Measurements from ENCODE around the gene KIF26B.

The KIF26B gene

DNA sequence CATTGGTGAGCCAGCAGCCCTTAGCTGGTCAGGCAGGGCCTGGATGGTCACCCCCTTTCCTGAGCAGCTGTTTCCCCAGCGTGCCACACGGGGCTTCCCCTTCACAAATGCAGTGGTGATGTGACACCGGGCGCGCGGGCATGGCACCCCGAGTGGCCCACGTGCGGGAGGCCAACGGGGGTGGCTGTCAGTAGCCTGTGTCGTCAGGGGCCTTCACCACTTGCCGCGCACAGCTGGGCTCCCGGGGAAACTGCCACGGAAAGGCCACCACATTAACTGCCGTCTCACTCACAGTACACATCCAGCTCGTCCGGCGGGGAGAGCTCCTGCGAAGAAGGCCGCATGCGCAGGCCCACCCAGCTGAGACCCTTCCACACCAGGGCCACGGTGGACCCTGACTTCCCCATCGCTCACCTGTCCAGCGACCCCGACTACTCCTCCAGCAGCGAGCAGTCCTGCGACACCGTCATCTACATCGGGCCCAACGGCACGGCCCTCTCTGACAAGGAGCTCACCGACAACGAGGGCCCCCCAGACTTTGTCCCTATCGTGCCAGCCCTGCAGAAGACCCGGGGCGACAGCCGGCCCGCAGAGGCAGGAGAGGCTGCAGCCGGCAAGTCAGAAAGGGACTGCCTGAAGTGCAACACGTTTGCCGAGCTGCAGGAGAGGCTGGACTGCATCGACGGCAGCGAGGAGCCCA is 530.5 kb downstream of the KIF26B start:
- H3K36me3 ChIP-seq (ENCODE audit: control insufficient read depth, insufficient read depth, low read length, severe bottlenecking), result no peaks in the 10 kb centered on the region
- H3K27me3 ChIP-seq (replicated peaks; ENCODE audit: control insufficient read depth, insufficient read depth, low read length), result no peaks in the 10 kb centered on the region
- no peak overlapping the region for H3K4me3 ChIP-seq (ENCODE audit: low read length)
- DNase-seq (ENCODE audit: low read depth), result no peak
- no peak overlapping the region for H3K9ac ChIP-seq (ENCODE audit: low read length)
- H3K4me1 ChIP-seq (ENCODE audit: control insufficient read depth, insufficient read depth, low read length), result peaks cover 15% of the 10 kb centered on the region
- H3K9me3 ChIP-seq (ENCODE audit: control insufficient read depth, low read length), result no peaks in the 10 kb centered on the region

DNA sequence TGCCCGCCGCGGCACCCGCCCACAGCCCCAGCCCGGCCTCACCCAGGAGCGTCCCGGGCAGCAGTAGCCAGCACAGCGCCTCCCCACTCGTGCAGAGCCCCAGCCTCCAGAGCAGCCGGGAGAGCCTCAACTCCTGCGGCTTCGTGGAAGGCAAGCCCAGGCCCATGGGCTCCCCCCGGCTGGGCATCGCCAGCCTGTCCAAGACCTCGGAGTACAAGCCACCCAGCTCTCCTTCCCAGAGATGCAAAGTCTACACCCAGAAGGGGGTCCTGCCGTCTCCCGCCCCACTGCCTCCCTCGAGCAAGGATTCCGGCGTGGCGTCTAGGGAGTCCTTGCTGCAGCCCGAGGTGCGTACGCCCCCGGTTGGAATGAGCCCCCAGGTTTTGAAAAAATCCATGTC is 531.2 kb downstream of the KIF26B start:
- Histone ChIP-seq H3K27me3 (replicated peaks; ENCODE audit: control insufficient read depth, insufficient read depth, low read length) (no peaks in the 10 kb centered on the region), H3K4me3 (ENCODE audit: low read length) (no peak overlapping the region)
- DNase-seq (ENCODE audit: low read depth), result no peak

DNA sequence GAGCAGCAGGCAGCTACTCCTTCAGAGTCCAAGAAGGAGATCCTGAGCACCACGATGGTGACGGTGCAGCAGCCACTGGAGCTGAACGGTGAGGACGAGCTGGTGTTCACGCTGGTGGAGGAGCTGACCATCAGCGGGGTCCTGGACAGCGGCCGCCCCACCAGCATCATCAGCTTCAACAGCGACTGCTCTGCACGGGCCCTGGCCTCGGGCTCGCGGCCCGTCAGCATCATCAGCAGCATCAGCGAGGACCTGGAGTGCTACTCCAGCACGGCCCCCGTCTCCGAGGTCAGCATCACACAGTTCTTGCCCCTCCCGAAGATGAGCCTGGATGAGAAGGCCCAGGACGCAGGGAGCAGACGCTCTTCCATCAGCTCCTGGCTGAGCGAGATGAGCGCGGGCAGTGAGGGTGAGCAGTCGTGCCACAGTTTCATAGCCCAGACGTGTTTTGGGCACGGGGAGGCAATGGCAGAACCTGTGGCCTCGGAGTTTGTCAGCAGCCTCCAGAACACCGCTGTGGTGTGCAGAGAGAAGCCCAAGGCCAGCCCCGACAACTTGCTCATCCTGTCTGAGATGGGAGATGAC is 531.8 kb downstream of the KIF26B start:
- Histone ChIP-seq H3K27me3 (replicated peaks; ENCODE audit: control insufficient read depth, insufficient read depth, low read length) (no peaks in the 10 kb centered on the region), H3K4me1 (ENCODE audit: control insufficient read depth, insufficient read depth, low read length) (peaks cover 15% of the 10 kb centered on the region), H3K9me3 (ENCODE audit: control insufficient read depth, low read length) (no peaks in the 10 kb centered on the region), H3K36me3 (ENCODE audit: control insufficient read depth, insufficient read depth, low read length, severe bottlenecking) (no peaks in the 10 kb centered on the region), H3K9ac (ENCODE audit: low read length) (no peak overlapping the region), H3K4me3 (ENCODE audit: low read length) (no peak overlapping the region)
- DNase-seq (ENCODE audit: low read depth), result no peak

More for the DNA sequence above, 531.2 kb downstream of the KIF26B start:
- Histone ChIP-seq H3K9me3 (ENCODE audit: control insufficient read depth, low read length) (no peaks in the 10 kb centered on the region), H3K36me3 (ENCODE audit: control insufficient read depth, insufficient read depth, low read length, severe bottlenecking) (no peaks in the 10 kb centered on the region), H3K9ac (ENCODE audit: low read length) (no peak overlapping the region), H3K4me1 (ENCODE audit: control insufficient read depth, insufficient read depth, low read length) (peaks cover 15% of the 10 kb centered on the region)

DNA sequence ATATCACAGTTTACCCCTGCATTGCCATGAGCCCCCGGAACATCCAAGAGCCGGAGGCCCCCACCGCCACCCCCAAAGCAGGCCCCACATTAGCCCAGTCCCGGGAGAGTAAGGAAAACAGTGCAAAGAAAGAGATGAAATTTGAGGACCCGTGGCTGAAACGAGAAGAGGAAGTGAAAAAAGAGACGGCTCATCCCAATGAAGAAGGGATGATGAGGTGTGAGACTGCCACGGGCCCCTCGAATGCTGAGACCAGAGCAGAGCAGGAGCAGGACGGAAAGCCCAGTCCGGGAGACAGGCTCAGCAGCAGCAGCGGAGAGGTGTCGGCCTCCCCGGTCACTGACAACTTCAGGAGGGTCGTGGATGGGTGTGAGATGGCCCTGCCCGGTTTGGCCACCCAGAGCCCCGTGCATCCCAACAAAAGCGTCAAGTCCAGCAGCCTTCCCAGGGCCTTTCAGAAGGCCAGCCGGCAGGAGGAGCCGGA is 532.4 kb downstream of the KIF26B start:
- Histone ChIP-seq H3K9me3 (ENCODE audit: control insufficient read depth, low read length) (no peaks in the 10 kb centered on the region), H3K27me3 (replicated peaks; ENCODE audit: control insufficient read depth, insufficient read depth, low read length) (no peaks in the 10 kb centered on the region), H3K4me3 (ENCODE audit: low read length) (no peak overlapping the region), H3K4me1 (ENCODE audit: control insufficient read depth, insufficient read depth, low read length) (peaks cover 15% of the 10 kb centered on the region), H3K9ac (ENCODE audit: low read length) (no peak overlapping the region), H3K36me3 (ENCODE audit: control insufficient read depth, insufficient read depth, low read length, severe bottlenecking) (no peaks in the 10 kb centered on the region)
- no peak for DNase-seq (ENCODE audit: low read depth)

DNA sequence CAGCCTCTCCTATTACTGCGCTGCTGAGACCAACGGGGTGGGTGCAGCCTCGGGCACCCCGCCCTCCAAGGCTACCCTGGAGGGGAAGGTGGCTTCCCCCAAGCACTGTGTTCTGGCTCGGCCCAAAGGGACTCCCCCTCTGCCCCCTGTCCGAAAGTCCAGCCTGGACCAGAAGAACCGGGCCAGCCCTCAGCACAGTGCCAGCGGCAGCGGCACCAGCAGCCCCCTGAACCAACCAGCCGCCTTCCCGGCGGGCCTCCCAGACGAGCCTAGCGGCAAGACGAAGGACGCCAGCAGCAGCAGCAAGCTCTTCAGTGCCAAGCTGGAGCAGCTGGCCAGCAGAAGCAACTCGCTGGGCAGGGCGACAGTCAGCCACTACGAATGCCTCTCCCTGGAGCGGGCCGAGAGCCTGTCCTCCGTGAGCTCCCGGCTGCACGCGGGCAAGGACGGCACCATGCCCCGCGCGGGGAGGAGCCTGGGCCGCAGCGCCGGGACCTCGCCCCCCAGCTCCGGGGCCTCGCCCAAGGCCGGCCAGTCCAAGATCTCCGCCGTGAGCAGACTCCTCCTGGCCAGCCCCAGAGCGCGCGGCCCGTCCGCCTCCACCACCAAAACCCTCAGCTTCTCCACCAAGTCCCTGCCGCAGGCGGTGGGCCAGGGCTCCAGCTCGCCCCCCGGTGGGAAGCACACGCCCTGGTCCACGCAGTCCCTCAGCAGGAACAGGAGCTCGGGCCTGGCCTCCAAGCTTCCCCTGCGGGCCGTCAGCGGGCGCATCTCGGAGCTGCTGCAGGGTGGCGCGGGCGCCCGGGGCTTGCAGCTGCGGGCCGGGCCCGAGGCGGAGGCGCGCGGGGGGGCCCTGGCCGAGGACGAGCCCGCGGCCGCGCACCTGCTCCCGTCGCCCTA is 533.1 kb downstream of the KIF26B start:
- DNase-seq (ENCODE audit: low read depth), result no peak
- Histone ChIP-seq H3K4me1 (ENCODE audit: control insufficient read depth, insufficient read depth, low read length) (peaks cover 13% of the 10 kb centered on the region), H3K4me3 (ENCODE audit: low read length) (no peak overlapping the region)

DNA sequence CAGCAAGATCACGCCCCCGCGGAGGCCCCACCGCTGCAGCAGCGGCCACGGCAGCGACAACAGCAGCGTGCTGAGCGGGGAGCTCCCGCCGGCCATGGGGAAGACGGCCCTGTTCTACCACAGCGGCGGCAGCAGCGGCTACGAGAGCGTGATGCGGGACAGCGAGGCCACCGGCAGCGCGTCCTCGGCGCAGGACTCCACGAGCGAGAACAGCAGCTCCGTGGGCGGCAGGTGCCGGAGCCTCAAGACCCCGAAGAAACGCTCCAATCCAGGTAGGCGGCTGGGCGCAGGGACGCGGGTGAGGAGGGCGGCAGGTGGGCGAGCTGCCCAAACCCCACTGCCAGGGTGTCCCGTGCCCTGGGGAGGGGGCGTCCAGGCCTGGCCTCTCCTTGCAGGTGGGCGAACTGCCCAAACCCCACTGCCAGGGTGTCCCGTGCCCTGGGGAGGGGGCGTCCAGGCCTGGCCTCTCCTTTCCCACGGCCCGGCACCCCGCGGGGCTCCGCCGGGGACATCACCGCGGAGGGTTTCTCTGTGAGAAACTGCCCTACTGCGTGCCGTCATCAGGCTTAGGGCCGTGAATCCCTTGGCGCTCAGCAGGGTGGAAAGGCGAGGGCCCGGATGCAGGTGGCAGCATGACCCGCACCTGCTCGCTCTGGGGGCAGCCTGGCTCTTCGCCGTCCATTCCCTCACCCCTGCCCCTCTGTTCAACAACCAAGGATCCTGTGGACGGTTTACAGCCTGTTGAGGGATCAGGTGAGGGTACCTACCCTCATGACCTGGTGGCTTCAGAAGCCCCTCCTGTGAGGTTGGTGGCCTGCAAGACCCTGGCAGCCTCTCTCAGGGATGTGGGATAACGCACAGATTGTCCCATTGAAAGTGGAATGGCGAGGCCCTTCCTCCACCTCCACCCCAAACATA is 534.0 kb downstream of the KIF26B start:
- Histone ChIP-seq H3K9ac (ENCODE audit: low read length) (no peak overlapping the region), H3K4me3 (ENCODE audit: low read length) (no peak overlapping the region), H3K27me3 (replicated peaks; ENCODE audit: control insufficient read depth, insufficient read depth, low read length) (no peaks in the 10 kb centered on the region), H3K9me3 (ENCODE audit: control insufficient read depth, low read length) (no peaks in the 10 kb centered on the region), H3K36me3 (ENCODE audit: control insufficient read depth, insufficient read depth, low read length, severe bottlenecking) (no peaks in the 10 kb centered on the region), H3K4me1 (ENCODE audit: control insufficient read depth, insufficient read depth, low read length) (peaks cover 4% of the 10 kb centered on the region)
- no peak for DNase-seq (ENCODE audit: low read depth)

More for the DNA sequence above, 533.1 kb downstream of the KIF26B start:
- no peaks in the 10 kb centered on the region for H3K27me3 ChIP-seq (replicated peaks; ENCODE audit: control insufficient read depth, insufficient read depth, low read length)
- H3K9me3 ChIP-seq (ENCODE audit: control insufficient read depth, low read length), result no peaks in the 10 kb centered on the region
- no peaks in the 10 kb centered on the region for H3K36me3 ChIP-seq (ENCODE audit: control insufficient read depth, insufficient read depth, low read length, severe bottlenecking)
- H3K9ac ChIP-seq (ENCODE audit: low read length), result no peak overlapping the region

DNA sequence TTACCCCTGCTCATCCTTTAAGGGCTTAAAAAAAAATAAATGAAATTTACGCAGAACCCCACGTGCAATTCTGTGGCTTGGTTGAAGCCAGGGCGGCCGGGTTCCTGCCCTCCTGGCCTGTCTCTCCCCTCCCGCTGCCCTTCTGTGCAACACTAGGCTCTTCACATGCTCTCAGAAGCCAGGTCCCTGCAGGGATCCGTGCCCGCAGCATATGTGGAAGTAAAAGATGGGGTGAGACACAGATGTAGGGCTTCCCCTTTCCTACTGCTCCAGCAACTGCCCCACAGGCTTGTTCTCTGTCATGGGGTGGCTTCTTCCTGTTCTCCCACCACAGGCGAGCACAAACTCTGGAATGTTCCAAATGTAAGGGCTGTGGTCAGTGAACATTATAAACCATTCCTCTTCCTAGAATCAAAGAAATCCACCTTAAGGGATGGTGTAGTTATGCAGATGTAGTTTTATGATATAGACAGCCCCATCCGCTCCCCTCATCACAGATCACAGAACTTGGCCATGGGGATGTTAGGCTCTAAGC is 535.4 kb downstream of the KIF26B start:
- Histone ChIP-seq H3K36me3 (ENCODE audit: control insufficient read depth, insufficient read depth, low read length, severe bottlenecking) (no peaks in the 10 kb centered on the region), H3K9ac (ENCODE audit: low read length) (no peak overlapping the region), H3K4me3 (ENCODE audit: low read length) (no peak overlapping the region), H3K27me3 (replicated peaks; ENCODE audit: control insufficient read depth, insufficient read depth, low read length) (no peaks in the 10 kb centered on the region), H3K9me3 (ENCODE audit: control insufficient read depth, low read length) (no peaks in the 10 kb centered on the region), H3K4me1 (ENCODE audit: control insufficient read depth, insufficient read depth, low read length) (no peaks in the 10 kb centered on the region)
- no peak for DNase-seq (ENCODE audit: low read depth)

DNA sequence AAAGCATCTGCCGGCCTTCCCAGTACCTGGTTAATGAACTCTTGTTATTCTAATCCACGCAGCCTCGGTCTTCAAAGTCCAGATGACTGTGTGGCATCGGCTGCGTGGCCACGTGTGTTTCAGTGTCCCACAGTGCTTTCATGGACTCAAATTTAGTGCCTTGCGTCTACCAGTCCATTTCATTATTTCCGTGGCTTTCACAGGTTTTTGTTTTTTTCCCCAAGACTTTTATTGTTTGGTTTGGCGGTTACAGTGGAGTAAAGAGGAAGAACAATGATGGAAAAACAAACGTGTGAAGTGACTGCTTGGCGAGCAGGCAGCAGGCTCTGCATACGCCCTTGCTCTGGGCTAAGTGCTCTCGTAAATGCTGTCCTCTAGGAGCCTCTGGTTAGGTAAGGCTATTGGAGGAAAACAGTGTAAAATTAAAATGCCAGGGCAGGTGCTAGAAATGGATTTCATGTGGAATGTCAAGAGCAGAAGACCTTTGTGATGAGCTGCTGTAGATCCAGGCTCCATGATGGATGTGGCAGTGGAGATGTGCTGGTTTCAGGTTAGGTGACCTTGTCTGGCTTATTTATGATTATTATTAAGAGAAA is 536.3 kb downstream of the KIF26B start:
- Histone ChIP-seq H3K27me3 (replicated peaks; ENCODE audit: control insufficient read depth, insufficient read depth, low read length) (no peaks in the 10 kb centered on the region), H3K4me1 (ENCODE audit: control insufficient read depth, insufficient read depth, low read length) (no peaks in the 10 kb centered on the region), H3K9me3 (ENCODE audit: control insufficient read depth, low read length) (peaks cover 2% of the 10 kb centered on the region), H3K4me3 (ENCODE audit: low read length) (no peak overlapping the region), H3K36me3 (ENCODE audit: control insufficient read depth, insufficient read depth, low read length, severe bottlenecking) (no peaks in the 10 kb centered on the region), H3K9ac (ENCODE audit: low read length) (no peak overlapping the region)
- no peak for DNase-seq (ENCODE audit: low read depth)

DNA sequence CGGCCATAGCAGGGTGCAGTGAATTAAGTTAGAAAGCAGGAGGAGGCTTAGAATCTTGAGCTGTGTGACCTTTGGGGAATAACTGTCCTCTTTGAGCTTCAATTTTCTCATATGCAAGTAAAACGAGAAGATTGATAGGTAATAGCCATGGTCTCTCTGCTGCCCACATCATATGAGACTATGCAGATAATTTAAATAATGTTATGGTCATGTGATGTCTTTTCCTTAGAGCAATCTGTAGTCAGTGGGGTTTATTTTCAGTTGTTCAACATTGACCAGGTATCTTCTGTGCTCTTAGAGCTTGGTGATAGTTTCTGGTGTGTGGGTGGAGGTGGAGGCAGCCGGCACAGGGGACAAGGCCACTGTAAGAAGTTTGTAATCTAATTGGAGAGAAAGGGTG is 537.1 kb downstream of the KIF26B start:
- Histone ChIP-seq H3K9me3 (ENCODE audit: control insufficient read depth, low read length) (peaks cover 6% of the 10 kb centered on the region), H3K9ac (ENCODE audit: low read length) (no peak overlapping the region), H3K4me3 (ENCODE audit: low read length) (no peak overlapping the region), H3K4me1 (ENCODE audit: control insufficient read depth, insufficient read depth, low read length) (no peaks in the 10 kb centered on the region), H3K27me3 (replicated peaks; ENCODE audit: control insufficient read depth, insufficient read depth, low read length) (no peaks in the 10 kb centered on the region), H3K36me3 (ENCODE audit: control insufficient read depth, insufficient read depth, low read length, severe bottlenecking) (no peaks in the 10 kb centered on the region)
- DNase-seq (ENCODE audit: low read depth), result no peak

DNA sequence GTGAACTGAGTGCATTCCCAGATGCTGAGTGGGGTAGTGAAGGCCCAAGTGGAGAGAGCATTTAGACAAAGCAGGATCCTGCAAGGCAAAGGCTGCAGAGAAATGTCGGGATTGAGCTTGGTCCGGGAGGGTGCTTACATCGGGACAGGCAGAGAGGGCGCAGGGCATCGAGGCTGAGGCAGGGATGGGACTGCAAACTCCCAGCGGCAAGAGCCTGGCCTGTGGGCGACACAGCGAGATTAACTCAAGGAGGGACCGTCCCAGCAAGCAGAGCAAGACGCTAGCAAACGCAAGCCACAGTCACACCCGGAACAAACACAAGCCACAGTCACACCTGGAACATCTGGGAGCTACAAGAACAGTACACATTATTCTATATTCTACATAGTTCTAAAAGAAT is 537.5 kb downstream of the KIF26B start:
- no peak overlapping the region for H3K4me3 ChIP-seq (ENCODE audit: low read length)
- DNase-seq (ENCODE audit: low read depth), result no peak

More for the DNA sequence above, 537.5 kb downstream of the KIF26B start:
- H3K36me3 ChIP-seq (ENCODE audit: control insufficient read depth, insufficient read depth, low read length, severe bottlenecking), result no peaks in the 10 kb centered on the region
- H3K27me3 ChIP-seq (replicated peaks; ENCODE audit: control insufficient read depth, insufficient read depth, low read length), result no peaks in the 10 kb centered on the region
- no peaks in the 10 kb centered on the region for H3K4me1 ChIP-seq (ENCODE audit: control insufficient read depth, insufficient read depth, low read length)
- no peak overlapping the region for H3K9ac ChIP-seq (ENCODE audit: low read length)
- peaks cover 6% of the 10 kb centered on the region for H3K9me3 ChIP-seq (ENCODE audit: control insufficient read depth, low read length)
